ENCODE data around the gene COLEC11.

The COLEC11 gene

DNA sequence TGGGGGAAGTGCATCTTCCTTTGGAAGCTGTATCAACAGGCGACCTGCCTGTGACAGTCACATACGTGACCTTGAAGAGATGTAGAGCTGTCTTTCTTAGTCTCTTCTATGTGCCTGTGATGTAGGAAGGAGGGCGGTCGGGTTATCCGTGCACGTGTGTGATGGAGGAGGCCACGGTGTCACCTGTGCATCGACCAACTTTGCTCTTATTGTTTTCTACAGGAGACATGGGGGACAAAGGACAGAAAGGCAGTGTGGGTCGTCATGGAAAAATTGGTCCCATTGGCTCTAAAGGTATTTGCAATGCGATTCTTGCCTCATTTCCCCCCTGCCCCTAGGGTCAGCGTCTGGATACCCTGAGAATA is 42.4 kb downstream of the COLEC11 start:
- Histone ChIP-seq H2AFZ (ENCODE audit: low read length) (no peak overlapping the region), H3K36me3 (ENCODE audit: insufficient read depth, low read length) (no peaks in the 10 kb centered on the region), H3F3A (ENCODE audit: insufficient read depth, low read length) (no peaks in the 10 kb centered on the region), H3K9me2 (ENCODE audit: low read depth, low read length) (no peaks in the 10 kb centered on the region), H3K27ac (ENCODE audit: low read depth, low read length, poor library complexity, severe bottlenecking) (no peak overlapping the region), H4K20me1 (ENCODE audit: insufficient read depth, low read length) (no peaks in the 10 kb centered on the region), H3K9me3 (ENCODE audit: low read length) (no peaks in the 10 kb centered on the region), H3K27me3 (ENCODE audit: insufficient read depth, low read length) (0 out of 2 replicates have a peak, but pooled peaks cover 6% of the 10 kb centered on the region), H3K9ac (ENCODE audit: low read length) (no peak overlapping the region), H3K4me1 (ENCODE audit: insufficient read depth, low read length, severe bottlenecking) (no peaks in the 10 kb centered on the region), H3K4me2 (ENCODE audit: low read length) (no peak overlapping the region), H3K4me3 (ENCODE audit: low read depth, low read length, poor library complexity, severe bottlenecking) (no peak overlapping the region), H3K79me2 (ENCODE audit: insufficient read depth, low read length) (no peaks in the 10 kb centered on the region)
- no peak for TF ChIP-seq EZH2 (IDR thresholded peaks at IDR 0.05; ENCODE audit: borderline replicate concordance, low read length)
- TF ChIP-seq, protein P1, sequence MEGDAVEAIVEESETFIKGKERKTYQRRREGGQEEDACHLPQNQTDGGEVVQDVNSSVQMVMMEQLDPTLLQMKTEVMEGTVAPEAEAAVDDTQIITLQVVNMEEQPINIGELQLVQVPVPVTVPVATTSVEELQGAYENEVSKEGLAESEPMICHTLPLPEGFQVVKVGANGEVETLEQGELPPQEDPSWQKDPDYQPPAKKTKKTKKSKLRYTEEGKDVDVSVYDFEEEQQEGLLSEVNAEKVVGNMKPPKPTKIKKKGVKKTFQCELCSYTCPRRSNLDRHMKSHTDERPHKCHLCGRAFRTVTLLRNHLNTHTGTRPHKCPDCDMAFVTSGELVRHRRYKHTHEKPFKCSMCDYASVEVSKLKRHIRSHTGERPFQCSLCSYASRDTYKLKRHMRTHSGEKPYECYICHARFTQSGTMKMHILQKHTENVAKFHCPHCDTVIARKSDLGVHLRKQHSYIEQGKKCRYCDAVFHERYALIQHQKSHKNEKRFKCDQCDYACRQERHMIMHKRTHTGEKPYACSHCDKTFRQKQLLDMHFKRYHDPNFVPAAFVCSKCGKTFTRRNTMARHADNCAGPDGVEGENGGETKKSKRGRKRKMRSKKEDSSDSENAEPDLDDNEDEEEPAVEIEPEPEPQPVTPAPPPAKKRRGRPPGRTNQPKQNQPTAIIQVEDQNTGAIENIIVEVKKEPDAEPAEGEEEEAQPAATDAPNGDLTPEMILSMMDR (IDR thresholded peaks at IDR 0.05; ENCODE audit: low read length), result no peak

DNA sequence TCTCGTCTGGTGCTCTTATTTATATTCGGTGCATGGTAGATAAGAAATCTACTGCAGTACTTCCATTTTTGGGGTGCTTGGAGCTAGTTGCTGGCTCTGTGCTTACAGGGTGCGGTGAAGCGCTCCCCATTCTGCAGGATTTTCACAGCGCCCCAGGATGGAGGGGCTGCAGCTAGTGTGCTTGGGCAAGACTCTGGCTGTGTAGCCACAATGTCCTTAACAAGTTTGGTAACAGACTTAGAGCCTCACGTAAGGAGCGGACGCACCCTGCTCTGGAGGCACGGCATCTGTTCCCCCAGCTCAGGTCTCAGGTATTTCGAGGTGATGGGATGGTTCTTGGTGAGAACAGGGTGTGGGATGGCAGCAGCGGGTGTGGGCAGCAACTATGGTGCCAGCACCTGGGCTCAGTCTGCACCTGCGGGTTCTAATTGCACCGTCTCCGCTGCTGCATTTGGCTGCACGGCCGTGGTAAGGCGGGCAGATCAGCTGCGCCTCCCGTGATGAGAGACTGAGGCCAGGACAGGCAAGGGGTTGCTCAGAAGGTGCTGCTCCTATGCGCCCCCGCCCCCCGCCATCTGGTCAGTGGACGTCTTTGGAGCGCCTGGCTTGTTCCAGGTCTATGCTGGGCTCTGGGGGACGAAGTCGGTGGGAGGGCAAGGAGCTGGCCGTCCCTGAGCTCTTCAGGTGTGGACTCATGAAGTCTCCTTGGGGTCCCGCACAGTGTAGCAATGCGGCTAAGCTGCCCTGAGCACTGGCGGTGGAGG is 43.0 kb downstream of the COLEC11 start:
- no peak overlapping the region for H2AFZ ChIP-seq (ENCODE audit: low read length)
- H3K4me2 ChIP-seq (ENCODE audit: low read length), result no peak overlapping the region
- H3K27me3 ChIP-seq (ENCODE audit: insufficient read depth, low read length), result 0 out of 2 replicates have a peak, but pooled peaks cover 6% of the 10 kb centered on the region
- H3K4me1 ChIP-seq (ENCODE audit: insufficient read depth, low read length, severe bottlenecking), result no peaks in the 10 kb centered on the region
- H3K79me2 ChIP-seq (ENCODE audit: insufficient read depth, low read length), result no peaks in the 10 kb centered on the region
- no peak overlapping the region for H3K9ac ChIP-seq (ENCODE audit: low read length)
- TF ChIP-seq, protein P1 (IDR thresholded peaks at IDR 0.05; ENCODE audit: low read length), result no peak
- no peak for TF ChIP-seq EZH2 (IDR thresholded peaks at IDR 0.05; ENCODE audit: borderline replicate concordance, low read length)
- H3K9me2 ChIP-seq (ENCODE audit: low read depth, low read length), result no peaks in the 10 kb centered on the region
- H4K20me1 ChIP-seq (ENCODE audit: insufficient read depth, low read length), result no peaks in the 10 kb centered on the region
- H3F3A ChIP-seq (ENCODE audit: insufficient read depth, low read length), result no peaks in the 10 kb centered on the region
- no peak overlapping the region for H3K27ac ChIP-seq (ENCODE audit: low read depth, low read length, poor library complexity, severe bottlenecking)
- H3K4me3 ChIP-seq (ENCODE audit: low read depth, low read length, poor library complexity, severe bottlenecking), result no peak overlapping the region
- H3K9me3 ChIP-seq (ENCODE audit: low read length), result no peaks in the 10 kb centered on the region
- H3K36me3 ChIP-seq (ENCODE audit: insufficient read depth, low read length), result no peaks in the 10 kb centered on the region

DNA sequence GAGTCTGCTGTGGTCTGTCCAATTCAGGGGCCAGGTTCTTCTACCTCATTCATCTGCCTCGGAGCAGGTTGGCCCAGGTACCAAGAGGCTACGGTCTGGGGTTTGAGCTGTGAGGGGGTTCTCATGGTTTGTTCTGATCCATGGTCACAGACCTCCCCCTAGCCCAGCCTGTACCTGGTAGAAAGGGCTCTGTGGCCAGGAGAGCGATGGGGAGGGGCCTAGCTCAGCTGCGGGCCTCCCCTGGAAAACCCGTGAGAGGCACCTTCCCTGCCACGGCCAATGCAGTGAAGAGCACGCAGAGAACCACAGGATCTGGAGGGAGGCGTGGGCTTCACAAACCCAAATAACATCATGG is 43.5 kb downstream of the COLEC11 start:
- Histone ChIP-seq H3K4me2 (ENCODE audit: low read length) (no peak overlapping the region), H3K27ac (ENCODE audit: low read depth, low read length, poor library complexity, severe bottlenecking) (no peak overlapping the region), H3K36me3 (ENCODE audit: insufficient read depth, low read length) (no peaks in the 10 kb centered on the region), H4K20me1 (ENCODE audit: insufficient read depth, low read length) (no peaks in the 10 kb centered on the region), H2AFZ (ENCODE audit: low read length) (no peak overlapping the region), H3K79me2 (ENCODE audit: insufficient read depth, low read length) (no peaks in the 10 kb centered on the region), H3K9me2 (ENCODE audit: low read depth, low read length) (no peaks in the 10 kb centered on the region), H3F3A (ENCODE audit: insufficient read depth, low read length) (no peaks in the 10 kb centered on the region), H3K9me3 (ENCODE audit: low read length) (no peaks in the 10 kb centered on the region), H3K4me1 (ENCODE audit: insufficient read depth, low read length, severe bottlenecking) (no peaks in the 10 kb centered on the region), H3K9ac (ENCODE audit: low read length) (no peak overlapping the region), H3K4me3 (ENCODE audit: low read depth, low read length, poor library complexity, severe bottlenecking) (no peak overlapping the region), H3K27me3 (ENCODE audit: insufficient read depth, low read length) (0 out of 2 replicates have a peak, but pooled peaks cover 6% of the 10 kb centered on the region)
- TF ChIP-seq, protein P1 (IDR thresholded peaks at IDR 0.05; ENCODE audit: low read length), result no peak
- TF ChIP-seq EZH2 (IDR thresholded peaks at IDR 0.05; ENCODE audit: borderline replicate concordance, low read length), result no peak

Data from OCI-LY1 (cell line).